ENCODE measurements around the gene DBN1. TPM values are rescaled to one million over a fixed set of nuclear protein-coding genes. Genes with fewer than 3 reads are reported as not detected.

DBN1 gene
- total RNA-seq, 4 donors from 2014 or later, result 61.4 to 98.8 (median 68.0) TPM

DNA sequence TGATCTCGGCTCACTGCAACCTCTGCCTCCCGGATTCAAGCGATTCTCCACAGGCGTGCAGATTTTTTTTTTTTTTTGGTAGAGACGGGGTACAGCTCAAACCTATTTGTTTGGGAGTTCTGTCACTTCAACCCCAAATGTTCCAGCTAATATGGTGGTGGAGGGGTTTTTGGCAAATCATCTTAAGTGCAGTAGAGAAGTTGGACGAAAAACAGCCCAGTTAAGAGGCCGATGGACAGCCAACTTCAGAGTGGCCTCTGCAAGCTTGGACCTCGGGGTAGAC, 27.6 kb downstream of the DBN1 start:
- WGBS, 2 donors, result 4 to 6% methylated on average over 8 of the region's 8 CpGs
- no peak for TF ChIP-seq POLR2A (IDR thresholded peaks at IDR 0.05)
- no peak for TF ChIP-seq CTCF (IDR thresholded peaks at IDR 0.05)
- intact Hi-C loops (cut with DNase I), result no loop called here
- no peaks in the 10 kb centered on the region for H3K27me3 ChIP-seq
- H3K4me1 ChIP-seq, result peaks cover 16 to 24% of the 10 kb centered on the region in 2 donors
- DNase-seq, result no peak
- no peak overlapping the region for H3K27ac ChIP-seq
- H3K4me3 ChIP-seq (replicated peaks in 1 of 3), result peak overlapping the region in 1 of 3 donors; percentile 51
- peaks cover 0 to 2% of the 10 kb centered on the region in 2 donors for H3K36me3 ChIP-seq
- no peaks in the 10 kb centered on the region for H3K9me3 ChIP-seq

GRCh38 chr5:177445052-177445916, 28.1 kb downstream of the DBN1 start:
- peaks cover 16 to 24% of the 10 kb centered on the region in 2 donors for H3K4me1 ChIP-seq
- WGBS, 2 donors, result 48 to 54% methylated on average over 8 to 10 of the region's 10 CpGs
- TF ChIP-seq CTCF (IDR thresholded peaks at IDR 0.05) (no peak), POLR2A (IDR thresholded peaks at IDR 0.05) (no peak)
- no peak for DNase-seq
- no peaks in the 10 kb centered on the region for H3K9me3 ChIP-seq
- no peak overlapping the region for H3K27ac ChIP-seq
- peaks cover 0 to 2% of the 10 kb centered on the region in 2 donors for H3K36me3 ChIP-seq
- no peak overlapping the region for H3K4me3 ChIP-seq (replicated peaks in 1 of 3)
- intact Hi-C loops (cut with DNase I), result no loop called here
- no peaks in the 10 kb centered on the region for H3K27me3 ChIP-seq

GRCh38 chr5:177444106-177445051, 29.1 kb downstream of the DBN1 start:
- H3K9me3 ChIP-seq, result no peaks in the 10 kb centered on the region
- 55 to 71% methylated on average over 7 of the region's 7 CpGs for WGBS, 2 donors
- no peaks in the 10 kb centered on the region for H3K27me3 ChIP-seq
- TF ChIP-seq CTCF (IDR thresholded peaks at IDR 0.05) (no peak), POLR2A (IDR thresholded peaks at IDR 0.05) (no peak)
- no peak overlapping the region for H3K27ac ChIP-seq
- H3K4me1 ChIP-seq, result peaks cover 16 to 24% of the 10 kb centered on the region in 2 donors
- DNase-seq, result no peak
- intact Hi-C loops (cut with DNase I), result no loop called here
- H3K36me3 ChIP-seq, result peaks cover 0 to 2% of the 10 kb centered on the region in 2 donors
- no peak overlapping the region for H3K4me3 ChIP-seq (replicated peaks in 1 of 3)

DNA sequence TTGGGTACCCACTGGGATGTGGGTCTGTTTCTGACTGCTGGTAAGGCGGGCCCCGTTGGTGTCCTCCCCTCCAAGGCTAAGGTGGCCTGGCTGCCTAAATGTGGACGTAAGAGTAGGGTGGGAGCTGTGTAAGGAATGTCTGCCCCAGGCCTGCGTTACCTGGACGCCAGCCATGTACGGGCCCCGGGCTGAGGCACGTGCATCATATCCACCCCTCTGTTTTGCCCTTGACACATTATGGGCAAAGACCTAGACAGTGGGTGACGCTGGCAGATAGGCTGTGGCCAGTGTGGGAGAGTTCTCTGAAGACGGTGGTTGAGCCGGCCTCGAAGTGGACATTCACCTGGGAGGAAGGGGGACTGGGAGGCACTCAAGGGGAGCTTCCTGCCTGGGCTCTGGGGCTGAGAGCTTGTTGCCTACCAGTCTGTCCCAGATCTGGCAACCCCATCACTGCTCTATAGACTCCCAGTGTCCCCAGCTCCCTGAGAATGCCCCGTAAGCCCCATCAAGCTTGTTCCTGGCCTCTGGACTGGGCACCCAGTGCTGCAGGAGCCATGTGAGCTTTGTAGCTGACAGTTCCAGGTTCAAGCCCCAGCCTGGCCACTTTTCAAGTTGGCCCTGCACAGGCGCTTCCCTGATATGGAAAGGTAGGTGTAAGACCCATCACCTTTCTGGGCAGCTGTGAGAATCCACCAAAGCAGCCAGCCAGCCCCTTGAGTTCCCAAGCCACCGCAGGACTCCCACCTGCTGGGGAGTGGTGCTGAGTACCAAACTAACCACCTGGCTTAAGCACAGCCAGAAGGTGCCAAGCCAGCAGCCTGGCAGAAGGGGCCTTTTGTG, 30.1 kb downstream of the DBN1 start:
- Histone ChIP-seq H3K27ac (no peak overlapping the region), H3K36me3 (peaks cover 2 to 6% of the 10 kb centered on the region in 2 donors), H3K9me3 (no peaks in the 10 kb centered on the region), H3K4me1 (peaks cover 16 to 24% of the 10 kb centered on the region in 2 donors), H3K27me3 (no peaks in the 10 kb centered on the region), H3K4me3 (replicated peaks in 1 of 3) (no peak overlapping the region)
- intact Hi-C loops (cut with DNase I), result no loop called here
- no peak for TF ChIP-seq POLR2A (IDR thresholded peaks at IDR 0.05)
- TF ChIP-seq CTCF (IDR thresholded peaks at IDR 0.05), result no peak
- DNase-seq, result no peak
- 80% methylated on average over 10 to 13 of the region's 15 CpGs for WGBS, 2 donors
